ENCODE data around the gene DPP6.
A peak's percentile ranks its signal among the peaks of the same experiment; 100 is the strongest.

Gene DPP6

DNA sequence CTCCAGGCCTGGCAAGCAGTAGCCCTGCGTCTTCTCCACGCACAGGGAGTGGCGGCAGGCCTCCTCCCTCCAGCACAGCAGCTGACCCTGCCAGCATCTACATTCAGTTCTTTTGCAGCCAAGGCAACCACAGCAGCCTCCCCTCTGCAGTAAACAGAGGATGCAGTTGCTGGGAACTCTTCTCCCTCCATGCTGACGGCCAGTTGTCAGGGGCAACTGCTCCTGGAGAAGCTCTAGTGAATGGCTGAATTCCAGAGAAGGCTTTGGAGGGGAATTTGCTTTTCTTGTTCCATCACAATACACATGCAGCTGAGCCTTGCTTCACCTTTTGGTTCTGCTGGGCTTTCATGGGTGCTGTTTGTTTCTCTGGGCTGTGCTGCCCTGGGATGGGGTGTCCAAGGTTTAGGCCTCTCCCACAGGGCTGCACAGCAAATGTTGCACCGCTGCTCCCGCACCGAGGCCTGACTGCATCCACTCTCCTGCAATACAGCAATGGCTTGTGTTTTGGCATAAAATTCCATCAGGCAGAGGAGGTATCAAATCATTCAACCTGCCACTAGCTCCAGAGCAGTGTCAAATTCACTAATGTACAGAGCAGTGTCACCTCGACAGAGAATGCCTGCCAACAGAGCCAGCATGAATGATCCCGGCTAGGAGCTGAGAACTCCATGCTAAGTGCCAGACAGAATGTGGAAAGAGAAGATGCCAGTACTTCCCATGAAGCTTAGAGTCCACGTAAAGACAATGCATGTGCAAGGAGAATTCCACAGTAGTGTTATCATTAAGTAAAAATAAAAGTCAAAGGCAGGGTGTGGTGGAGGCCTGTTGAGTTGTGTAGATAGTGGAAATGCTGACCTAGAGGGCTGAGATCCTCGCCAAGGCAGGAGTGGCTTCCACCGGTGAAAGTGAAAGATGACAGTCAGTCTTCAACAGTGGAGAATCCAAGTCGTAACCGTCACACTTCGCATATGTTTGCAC lies 399.6 kb downstream of the DPP6 start:
- DNase-seq (ENCODE audit: low spot score): no peak

DNA sequence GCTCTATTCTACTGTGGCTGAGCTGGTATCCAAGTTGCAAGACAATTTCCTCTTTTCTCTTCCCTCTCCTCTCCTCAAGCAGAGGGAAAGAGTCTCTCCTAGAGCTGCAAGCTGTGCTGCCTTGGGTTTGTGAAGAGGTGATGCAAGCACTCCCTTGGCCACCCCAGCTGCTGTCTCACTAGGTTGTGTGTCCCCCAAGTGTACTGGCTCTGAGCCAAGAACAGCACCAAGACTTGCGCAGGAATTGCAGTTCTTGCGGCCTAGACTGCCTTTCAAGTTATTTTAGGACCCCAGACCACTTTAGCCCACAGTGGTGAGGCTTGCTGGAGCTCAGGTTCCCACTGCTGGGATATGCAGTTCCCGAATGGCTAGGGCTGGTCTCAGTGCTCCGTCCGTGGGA lies 411.6 kb downstream of the DPP6 start:
- DNase-seq (ENCODE audit: low spot score): no peak

DNA sequence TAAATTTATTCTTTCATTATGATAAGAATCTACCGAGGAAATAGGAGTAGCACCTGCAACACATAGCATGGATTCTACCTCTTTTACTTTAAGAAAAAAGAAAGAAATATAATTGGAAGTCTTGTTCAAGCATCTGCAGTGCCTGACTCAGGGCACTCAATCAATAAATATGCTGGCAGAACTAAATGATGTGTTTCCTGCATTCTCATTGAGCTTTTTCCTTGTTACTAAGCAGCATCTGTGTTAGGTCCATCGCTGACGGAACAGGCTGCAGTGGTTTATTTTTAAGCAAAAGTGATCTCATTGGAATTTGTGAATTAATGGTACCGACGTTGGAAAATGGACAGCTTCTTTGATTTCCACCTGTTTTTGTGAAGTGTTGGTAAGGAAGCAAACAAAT lies 417.5 kb downstream of the DPP6 start:
- no peak for DNase-seq (ENCODE audit: low spot score)

DNA sequence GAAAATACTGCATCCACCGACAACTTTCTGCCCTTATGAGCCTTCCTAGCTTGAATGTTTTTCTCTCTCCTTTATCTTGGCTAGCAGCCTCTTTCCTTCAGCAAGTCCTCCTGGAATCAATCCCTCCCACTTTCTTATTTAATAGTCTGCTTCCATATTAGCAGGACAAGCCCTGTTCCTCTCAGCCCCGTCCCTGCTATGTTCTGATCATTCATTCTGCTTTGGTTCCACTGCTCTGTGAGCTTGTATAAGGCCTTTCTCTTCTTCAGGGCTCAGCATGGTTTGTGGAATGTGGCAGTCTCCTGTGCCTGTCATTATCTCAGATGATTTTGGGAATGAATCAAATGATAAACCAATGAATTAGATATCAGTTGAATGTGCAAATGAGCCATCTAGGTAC lies 420.1 kb downstream of the DPP6 start:
- no peak for DNase-seq (ENCODE audit: low spot score)

DNA sequence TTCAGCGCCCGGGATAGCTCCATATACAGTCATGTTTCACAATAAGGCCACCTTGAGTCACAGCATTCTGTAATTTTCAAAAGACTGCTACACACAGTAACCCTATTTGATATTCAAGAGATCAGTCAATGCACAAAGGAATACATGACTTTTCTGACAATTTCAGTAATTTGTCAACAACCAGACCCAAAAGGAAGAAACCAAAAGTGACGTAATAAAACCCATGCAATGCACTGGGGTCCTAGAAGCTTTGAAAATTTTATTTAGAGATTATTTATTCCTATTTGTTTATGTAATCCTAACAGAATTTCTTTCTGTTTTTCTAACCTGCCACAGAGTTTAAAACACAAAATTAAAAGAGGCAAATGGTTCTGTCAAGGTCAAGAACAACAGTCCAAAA lies 421.2 kb downstream of the DPP6 start:
- DNase-seq (ENCODE audit: low spot score): no peak

DNA sequence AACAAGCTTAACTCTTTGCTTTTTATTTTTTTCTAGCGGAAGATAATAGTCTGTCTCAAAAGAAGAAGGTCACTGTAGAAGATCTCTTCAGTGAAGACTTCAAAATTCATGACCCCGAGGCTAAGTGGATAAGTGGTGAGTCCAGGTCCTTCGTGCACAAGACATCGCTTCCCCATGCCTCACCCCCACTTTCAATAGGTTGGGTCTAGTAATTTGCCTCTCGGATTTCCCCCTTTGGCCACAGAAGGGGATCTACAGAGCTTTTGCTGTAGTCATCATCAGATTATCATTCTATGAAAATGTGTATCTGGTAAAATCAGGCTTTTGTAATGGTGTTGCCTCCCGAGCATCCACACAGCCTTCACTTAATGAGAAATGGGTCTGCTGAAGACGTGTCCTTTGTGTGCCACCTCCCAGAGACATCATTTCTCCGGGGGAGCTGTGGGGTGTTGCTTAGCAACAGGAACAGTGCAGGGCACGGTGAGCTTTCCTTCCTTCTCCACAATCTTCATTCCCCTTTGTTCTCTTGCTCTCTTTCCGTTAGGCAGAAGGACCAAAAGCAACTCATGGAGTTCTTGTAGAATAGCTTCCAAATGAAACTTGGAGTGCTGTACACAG lies 422.8 kb downstream of the DPP6 start:
- DNase-seq (ENCODE audit: low spot score): no peak

DNA sequence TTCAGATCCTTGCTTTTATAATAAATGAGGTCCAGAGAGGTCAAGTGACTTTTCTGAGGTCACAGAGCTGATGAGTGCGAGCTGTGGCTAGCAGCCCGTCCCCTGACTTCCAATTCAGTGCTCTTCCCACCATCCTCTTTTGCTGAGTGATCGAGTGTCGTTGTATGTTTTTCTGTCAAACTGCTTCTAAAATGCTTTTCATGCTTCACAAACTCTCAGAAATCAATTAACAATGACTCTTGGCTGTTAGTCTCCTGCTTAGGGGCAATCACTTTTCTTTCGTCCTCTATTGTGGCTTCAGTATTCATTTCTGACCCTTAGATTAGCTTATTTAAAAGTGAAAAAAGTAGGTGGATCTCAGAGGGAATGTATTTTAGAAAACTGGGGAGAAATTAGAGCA lies 423.7 kb downstream of the DPP6 start:
- DNase-seq (ENCODE audit: low spot score): no peak

DNA sequence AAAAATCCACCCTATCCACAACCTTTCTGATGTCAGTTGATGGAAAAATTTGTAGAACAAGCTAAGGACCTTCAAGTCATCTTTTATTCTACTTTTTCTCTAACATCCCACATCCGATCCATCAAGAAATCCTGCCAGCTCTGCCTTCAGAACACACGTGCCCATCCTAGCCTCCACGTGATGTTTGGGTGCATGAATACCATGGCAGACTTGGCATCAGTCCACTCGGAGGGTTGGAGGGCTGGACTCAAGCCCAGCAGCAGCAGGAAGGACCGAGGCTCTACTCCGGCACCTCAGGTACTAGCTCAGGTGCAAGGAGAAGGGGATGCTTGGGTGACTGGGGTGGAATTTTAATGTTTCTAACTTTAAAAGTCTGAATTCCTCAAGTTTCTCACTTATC lies 428.6 kb downstream of the DPP6 start:
- no peak for DNase-seq (ENCODE audit: low spot score)

DNA sequence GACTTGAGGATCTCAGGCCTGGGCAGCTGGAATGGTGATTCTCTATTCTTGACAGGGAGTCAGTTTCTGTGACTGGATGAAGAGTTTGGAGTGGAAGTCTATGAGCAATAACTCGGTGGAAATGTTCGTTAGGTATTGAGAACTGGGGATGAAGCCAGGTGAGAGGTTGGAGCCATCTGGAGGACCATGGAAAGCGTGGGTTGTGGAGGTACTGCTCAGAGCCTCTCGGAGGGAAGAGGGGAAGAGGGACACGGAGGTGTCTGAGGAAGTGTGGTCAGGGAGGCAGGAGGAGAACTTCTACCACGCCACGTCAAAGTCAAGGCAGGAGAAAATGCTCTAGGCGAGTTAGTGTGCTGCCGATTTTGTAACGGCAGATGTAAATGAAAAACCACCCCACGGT lies 430.7 kb downstream of the DPP6 start:
- DNase-seq (ENCODE audit: low spot score): no peak

DNA sequence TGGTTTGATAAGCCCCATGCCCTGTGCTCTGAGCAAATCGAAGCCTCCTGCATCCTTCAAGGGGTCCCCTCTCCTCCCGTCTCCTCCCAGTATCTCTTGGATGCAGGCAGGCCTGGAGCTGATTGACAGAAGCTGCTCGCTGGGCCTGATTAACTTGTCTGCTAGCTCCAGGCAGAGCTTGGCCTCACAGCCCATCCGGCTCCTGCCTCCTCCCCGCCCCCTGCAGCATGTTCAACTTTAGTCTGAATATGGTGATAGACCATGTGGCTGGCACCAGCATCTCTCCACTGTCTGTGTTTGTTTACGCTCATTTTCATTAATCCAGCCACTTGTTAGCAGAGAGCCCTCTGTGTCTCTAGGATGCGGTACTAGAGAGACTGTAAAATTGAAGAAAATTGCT lies 432.2 kb downstream of the DPP6 start:
- no peak for DNase-seq (ENCODE audit: low spot score)

DNA sequence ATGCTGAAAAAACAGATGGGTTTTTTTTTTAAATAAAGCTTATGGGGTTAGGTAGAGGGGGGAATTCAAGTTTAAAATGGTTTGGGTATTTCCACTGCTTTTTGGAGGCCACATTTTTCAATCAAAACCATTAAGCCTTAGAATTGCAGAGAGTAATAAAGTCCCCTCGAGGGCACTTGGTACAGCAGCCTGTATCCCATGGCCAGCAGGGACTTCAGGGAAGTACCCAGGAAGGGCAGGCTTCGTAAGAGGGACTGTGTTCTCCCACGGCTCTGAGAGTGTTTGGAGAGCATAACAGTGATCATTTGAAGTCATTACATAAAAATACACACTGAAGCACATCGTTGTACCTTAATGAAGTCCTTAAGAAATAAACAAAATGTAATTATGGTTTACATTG lies 432.7 kb downstream of the DPP6 start:
- DNase-seq (ENCODE audit: low spot score): no peak

DNA sequence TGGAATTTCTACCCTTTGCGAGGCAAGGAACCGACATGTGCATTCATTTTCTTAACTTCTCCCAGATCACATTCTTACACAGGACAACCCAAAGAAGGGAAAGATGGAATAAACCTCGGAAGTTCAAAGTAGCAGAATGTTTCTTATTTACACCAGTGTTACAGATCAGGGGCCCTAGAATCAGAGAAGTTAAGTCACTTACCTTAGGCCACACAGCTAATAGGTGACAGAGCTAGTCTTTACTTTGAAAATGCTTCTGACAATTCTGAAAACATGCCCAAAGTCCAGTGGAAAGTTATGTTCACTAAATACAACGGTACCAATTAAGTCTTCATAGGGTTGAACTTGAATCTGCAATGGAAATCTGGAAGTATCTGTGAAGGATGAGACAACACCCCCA lies 437.7 kb downstream of the DPP6 start:
- DNase-seq (ENCODE audit: low spot score): no peak

DNA sequence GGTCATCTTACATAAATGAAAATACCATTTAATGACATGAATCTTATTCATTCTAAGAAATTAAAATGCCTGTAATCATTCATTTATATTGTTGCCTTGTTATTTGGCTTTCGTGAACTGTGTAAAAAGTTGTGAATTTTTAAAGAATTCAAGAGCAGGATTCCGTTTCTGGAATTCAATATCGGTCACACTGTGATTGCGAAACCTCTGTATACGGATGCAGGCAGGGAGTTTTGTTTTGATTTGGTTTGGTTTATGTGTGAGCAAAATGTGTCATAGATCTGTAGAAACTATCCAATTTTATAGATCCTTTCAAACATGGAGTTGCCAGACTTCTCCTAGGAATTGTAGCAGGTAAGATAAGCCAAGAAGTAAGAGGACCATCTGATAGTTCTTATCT lies 441.4 kb downstream of the DPP6 start:
- no peak for DNase-seq (ENCODE audit: low spot score)

DNA sequence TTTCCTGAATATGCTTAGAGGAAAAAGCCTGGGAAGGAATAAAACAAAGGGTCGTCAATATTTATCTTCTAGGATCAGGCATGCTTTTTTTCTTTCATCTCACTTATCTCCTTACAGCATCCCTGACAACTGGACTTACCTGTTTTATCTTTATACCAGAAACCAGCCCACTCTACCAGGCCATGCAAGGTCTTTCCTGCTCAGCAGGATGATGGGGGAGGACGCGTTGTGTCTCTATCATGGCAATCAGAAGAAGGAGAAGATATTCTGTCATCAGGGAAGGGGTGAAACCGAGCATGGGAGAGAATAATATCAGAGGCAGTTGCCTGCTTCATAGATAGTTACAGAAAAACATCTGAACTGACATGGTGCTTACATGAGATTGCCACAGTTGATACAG lies 445.6 kb downstream of the DPP6 start:
- no peak for DNase-seq (ENCODE audit: low spot score)

DNA sequence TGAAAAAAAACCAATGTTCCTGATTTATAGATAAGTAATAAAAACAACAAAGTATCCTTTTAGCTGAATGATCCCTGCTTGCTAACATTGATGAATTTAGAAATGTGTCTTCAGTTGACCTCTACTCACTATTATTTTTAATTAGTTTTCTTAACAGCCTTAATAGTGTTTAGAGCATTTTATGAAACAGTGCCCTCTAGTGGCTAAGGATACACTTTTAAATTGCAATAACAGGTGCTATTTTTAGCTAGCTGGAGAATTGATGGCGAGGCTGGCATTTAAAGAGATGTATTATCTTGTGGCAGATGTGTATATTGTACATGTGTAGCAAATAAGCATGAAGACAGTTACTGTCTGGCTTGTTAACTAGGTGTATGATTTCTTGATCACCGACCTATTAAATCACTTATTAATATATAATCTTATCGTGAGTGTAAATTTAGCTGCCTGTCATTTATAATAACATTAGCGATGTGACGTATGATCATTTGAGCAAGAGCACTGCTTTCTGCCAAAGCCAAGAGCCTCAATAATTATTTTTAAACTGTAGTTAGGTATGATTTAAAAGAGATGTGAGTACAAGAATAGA lies 451.9 kb downstream of the DPP6 start:
- DNase-seq (ENCODE audit: low spot score): peak; percentile 21

DNA sequence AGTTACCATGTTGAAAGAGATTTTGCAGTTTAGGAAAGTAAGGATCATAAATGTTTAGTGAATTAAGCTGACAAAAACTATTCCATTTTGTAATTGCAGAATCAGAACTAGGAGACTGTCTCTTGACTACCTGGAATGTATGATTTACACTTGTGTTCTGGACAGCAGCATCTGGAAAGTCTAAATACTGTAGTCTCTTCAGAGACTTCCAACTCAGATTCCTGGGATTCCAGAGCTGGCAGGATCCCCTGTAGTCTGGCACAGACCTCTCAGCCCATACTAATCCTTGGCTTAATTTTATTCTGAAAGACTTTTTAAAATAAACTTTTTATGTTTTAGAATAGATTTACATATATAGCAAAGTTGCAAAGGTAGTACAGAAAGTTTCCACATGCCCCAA lies 452.7 kb downstream of the DPP6 start:
- DNase-seq (ENCODE audit: low spot score): no peak

DNA sequence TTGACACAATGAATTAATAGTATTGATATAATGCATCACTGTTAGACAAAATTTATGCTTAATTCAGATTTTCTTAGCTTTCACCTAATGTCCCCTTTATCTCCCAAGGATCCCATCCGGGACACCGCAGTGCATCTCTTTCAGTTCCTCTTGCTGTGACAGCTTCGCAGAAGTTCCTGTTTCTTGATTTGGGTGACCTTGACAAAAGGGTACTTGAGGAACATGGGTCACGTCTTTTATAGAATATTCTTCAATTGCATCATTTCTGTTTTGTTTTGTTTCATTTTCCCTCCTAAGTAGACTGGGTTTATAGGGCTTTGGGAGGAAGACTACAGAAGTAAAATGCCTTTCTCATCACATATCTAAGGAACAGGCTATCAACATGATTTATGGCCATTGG lies 453.2 kb downstream of the DPP6 start:
- DNase-seq (ENCODE audit: low spot score): no peak

DNA sequence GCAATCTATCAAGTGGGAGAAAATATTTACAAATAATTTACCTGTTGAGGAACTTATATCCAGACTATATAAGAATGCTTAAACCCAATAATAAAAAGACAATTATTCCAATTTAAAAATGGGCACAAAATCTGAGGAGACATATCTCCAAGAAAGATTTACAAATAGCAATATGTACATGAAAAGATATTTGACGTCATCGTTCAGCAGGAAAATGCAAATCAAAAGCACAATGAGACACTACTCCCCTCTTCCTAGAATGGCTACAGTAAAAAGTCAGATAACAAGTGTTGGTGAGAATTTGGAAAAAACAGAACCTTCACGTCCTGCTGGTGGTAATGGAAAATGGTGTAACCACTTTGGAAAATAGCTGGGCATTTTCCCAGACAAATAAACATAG lies 457.0 kb downstream of the DPP6 start:
- no peak for DNase-seq (ENCODE audit: low spot score)

DNA sequence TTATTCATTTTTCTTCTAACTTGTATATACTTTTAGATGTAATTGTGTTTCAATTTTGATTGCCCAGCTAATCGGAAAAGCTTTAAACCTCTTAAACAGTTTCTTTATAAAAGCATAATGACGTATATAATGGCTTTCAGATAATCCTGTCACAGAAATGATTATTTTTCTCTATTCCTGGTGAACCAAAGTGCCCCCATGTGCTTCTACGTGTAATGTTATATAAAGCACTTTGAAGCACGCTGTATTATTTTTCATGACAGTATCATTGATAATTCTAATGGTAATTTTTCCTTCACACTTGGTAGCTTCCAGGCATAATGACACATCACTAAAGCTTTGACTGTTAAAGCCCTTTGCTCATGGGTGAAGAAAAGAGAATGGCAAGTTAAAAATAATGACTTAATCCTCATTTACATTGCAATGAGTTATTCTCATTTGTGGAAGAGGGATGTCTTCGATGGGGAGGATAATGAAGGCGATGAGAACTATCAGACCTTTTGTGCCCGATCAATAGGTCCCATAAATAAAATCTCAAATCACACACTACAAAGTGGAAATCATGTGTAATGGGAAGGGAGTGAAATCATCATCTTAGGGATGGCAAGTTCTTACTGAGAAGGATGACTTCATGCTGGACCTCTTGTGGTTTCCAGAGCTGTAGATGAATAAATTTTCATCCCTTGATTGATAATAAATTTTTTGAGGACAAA lies 460.1 kb downstream of the DPP6 start:
- DNase-seq (ENCODE audit: low spot score): no peak

DNA sequence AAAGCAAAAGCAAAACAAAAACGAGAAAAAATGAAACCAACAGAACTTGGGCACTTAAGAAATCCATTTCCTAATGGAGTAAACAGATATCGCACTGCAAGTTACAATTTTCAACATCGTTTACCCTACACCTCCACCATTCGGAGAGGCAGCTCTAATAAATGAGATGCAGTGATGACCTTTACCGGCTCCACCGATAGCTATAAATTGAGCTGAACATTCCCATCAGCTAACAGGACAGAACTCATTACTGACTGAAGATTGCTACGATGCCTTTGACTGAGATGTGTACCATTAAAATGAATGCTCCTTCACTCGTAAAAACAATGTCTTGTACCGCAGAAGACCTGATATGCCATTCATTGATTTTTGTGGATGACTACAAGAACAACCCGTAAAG lies 465.6 kb downstream of the DPP6 start:
- no peak for DNase-seq (ENCODE audit: low spot score)

DNA sequence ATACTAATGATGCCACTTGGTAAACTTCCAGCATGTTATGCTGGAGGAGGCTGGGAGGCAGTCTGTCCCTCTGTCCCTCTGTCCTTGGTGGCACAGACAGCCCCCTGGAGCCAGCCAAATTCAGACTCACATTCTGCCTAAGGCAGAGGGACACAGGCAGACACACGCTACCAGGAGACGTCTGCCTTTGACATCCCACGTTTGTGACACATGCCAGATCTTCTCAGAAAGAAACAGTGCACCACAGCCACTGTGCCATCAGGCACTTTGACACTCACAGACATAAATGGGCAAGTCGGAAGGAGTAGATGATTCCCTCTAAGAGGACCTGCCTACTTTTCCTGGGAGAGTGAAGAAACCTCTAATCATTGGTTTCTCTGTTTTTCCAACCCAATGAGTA lies 467.0 kb downstream of the DPP6 start:
- DNase-seq (ENCODE audit: low spot score): no peak

DNA sequence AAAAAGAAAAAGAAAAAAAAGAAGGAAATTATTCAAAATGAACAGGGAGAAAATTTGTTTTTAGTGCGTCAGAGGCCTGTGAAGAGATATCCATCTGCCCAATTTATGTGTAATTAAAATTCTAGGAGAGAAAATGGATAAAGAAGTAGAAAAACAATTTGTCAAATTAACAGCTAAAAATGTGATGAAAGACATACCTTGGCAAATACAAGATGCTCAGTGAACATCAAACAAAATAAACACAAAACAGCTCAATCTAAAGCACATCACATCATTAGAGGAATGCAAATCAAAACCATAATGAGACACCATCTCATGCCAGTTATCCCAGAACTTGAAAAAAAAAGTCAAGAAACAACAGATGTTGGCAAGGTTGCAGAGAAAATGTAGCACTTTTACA lies 477.9 kb downstream of the DPP6 start:
- no peak for DNase-seq (ENCODE audit: low spot score)

DNA sequence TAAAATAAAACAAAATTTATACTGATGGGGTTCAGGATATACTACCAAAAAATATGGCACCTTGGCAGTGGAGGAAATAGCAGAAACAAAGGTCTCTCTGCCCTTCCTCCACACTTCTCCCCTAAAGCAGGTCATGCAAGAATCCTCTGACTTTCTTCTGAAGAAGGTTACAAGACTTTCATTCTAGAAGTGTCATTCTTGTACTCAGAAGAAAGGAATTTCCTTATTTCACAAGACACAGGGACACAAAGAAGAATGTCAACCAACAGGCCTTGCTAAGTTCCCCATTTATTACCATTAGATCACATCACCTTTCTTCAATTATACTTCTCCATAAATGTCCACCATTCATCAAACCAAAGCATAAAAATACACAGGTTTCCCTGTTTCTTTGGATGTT lies 480.6 kb downstream of the DPP6 start:
- DNase-seq (ENCODE audit: low spot score): no peak

All from COLO829 (cell line).